K562 (cell line): ENCODE results near the gene ATP6V0D1. TPM values are rescaled to one million over a fixed set of nuclear protein-coding genes. Genes with fewer than 3 reads are reported as not detected.

ENCODE experiments used
- FOS ChIP-seq: IDR thresholded peaks from 3 replicates; pipeline ENCODE4 v1.6.1; 2011; ENCODE audit not compliant: insufficient read length; ENCODE audit errors: extremely low read depth
- KAT7 ChIP-seq: sonication (generic); formaldehyde crosslinking; IDR thresholded peaks from 2 replicates; pipeline ENCODE4 v1.8.0; 2022; ENCODE audit warnings: missing genetic modification reagents, mild to moderate bottlenecking, borderline replicate concordance
- NFIC ChIP-seq: fragments of 450-650 bp; IDR thresholded peaks from 2 replicates; pipeline ENCODE4 v1.6.1; 2017; ENCODE audit warnings: mild to moderate bottlenecking, inconsistent platforms
- RBM22 ChIP-seq: fragments of 200-400 bp; formaldehyde crosslinking; IDR thresholded peaks from 2 replicates; pipeline ENCODE4 v1.6.1; 2018; ENCODE audit warnings: low read length, low read depth; ENCODE audit not compliant: poor library complexity, severe bottlenecking
- STAT5B ChIP-seq: fragments of 250-450 bp; sonication (Bioruptor Pico); IDR thresholded peaks from 2 replicates; pipeline ENCODE4 v1.8.0; 2021; ENCODE audit warnings: mild to moderate bottlenecking, inconsistent platforms
- ZBTB11 ChIP-seq, 3 experiments: fragments of 200-800 bp in 1 of 3; fragments of 250-450 bp in 1 of 3; fragments of 450-650 bp in 1 of 3; sonication (Bioruptor Pico) in 1 of 3; sonication (Bioruptor generic) in 1 of 3; formaldehyde crosslinking in 1 of 3; IDR thresholded peaks; 2 replicates each; pipeline versions ENCODE4 v1.6.1 to v1.8.0; 2016 to 2022; ENCODE audit warnings: mild to moderate bottlenecking in 2 of 3, missing genetic modification characterization in 2 of 3, missing compliant biosample characterization in 1 of 3, moderate library complexity in 1 of 3
- ZFP91 ChIP-seq: sonication (generic); formaldehyde crosslinking; IDR thresholded peaks from 2 replicates; pipeline ENCODE4 v1.8.0; 2022; ENCODE audit warnings: mild to moderate bottlenecking, missing genetic modification reagents
- polyA plus RNA-seq, 8 experiments: library from polyadenylated mRNA; depleted of rRNA in 4 of 8; stranded (reverse) in 5 of 8; unstranded in 3 of 8; fragments of >200 nt; fragmentation: Nextera tagmentation in 2 of 8; fragmentation: Illumina TruSeq in 1 of 8; extraction: Ambion mirVana in 2 of 8; extraction: Trizol in 1 of 8; gene quantifications; 2 replicates each; pipeline versions ENCODE4 v1.2.1 to v1.2.3, GENCODE V29; 2011 to 2014; ENCODE audit warnings: inconsistent platforms in 1 of 8, missing spikeins in 1 of 8
- total RNA-seq, 7 experiments: library from RNA; depleted of rRNA in 6 of 7; stranded (reverse); fragments of >200 nt in 6 of 7; fragmentation: Illumina TruSeq in 2 of 7; extraction: Trizol in 2 of 7; gene quantifications; 2 replicates each; pipeline versions ENCODE4 v1.2.1 to v1.2.3, GENCODE V29; 2011 to 2021; ENCODE audit warnings: low replicate concordance in 1 of 7

The ATP6V0D1 gene
- total and polyA plus RNA-seq, 9 of the 15 experiments (the other 6 are each of a cell fraction or from before 2014, with no cell fraction given), result 23.2 to 69.7 (median 45.6) TPM

GRCh38 chr16:67521095-67521804 lies 40.3 kb upstream of the ATP6V0D1 start (continued):
- TF ChIP-seq ZFP91 (no peak), NFIC (no peak), STAT5B (CRISPR knock-in tag) (no peak), ZBTB11 (CRISPR knock-in tag; IDR thresholded peaks at IDR 0.05) (no peak), FOS (no peak), KAT7 (peak; percentile 71; the same call in 1 of the 2 replicates), RBM22 (no peak)
